ENCODE results near the gene RNU1-3.
"Not testable (repeated sequence)": the region's sequence is repeated elsewhere in the genome, so short reads cannot be mapped to it uniquely, and the experiment has no call there.

DNA sequence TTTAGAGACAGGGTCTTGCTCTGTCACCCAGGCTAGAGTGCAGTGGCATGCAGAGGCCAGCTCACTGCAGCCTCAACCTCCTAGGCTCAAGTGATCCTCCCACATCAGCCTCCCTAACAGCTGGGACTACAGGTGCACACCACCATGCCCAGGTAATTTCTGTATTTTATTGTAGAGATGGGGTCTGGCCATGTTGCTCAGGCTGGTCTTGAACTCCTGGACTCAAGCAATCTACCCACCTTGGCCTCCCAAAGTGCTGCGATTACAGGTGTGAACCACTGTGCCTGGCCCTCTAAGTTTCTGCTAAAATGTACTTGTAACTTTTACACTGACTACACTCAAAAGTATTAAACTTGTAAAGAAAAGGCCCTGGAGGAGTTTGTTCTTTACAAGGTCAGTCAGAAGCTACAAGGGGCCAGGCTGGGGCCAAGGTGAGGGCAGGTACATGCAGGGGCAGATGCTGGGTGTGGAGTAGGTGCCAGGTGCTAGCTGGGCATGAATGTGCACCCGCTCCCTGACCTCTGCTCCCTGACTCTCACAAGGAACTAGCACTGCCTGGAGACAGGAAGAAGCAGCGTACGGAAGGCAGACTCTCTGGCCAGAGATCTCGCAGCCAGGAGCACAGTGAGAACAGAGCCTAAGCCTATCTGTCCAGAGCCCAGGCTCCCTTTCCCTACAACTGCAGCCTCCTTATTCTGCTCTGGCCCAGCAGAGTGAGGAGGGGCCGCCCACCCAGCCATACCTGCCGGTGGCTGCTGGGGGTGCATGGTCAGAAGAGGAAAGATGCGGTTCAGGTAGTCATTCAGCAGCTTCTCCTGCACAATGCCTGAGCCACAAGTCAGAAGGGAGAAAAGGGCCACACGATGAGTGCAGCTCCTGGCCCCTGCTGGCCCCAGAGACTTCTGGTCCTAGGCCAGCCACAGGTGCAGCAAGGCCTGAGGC, 24.5 kb downstream of the RNU1-3 start:
- TF ChIP-seq, protein P1, sequence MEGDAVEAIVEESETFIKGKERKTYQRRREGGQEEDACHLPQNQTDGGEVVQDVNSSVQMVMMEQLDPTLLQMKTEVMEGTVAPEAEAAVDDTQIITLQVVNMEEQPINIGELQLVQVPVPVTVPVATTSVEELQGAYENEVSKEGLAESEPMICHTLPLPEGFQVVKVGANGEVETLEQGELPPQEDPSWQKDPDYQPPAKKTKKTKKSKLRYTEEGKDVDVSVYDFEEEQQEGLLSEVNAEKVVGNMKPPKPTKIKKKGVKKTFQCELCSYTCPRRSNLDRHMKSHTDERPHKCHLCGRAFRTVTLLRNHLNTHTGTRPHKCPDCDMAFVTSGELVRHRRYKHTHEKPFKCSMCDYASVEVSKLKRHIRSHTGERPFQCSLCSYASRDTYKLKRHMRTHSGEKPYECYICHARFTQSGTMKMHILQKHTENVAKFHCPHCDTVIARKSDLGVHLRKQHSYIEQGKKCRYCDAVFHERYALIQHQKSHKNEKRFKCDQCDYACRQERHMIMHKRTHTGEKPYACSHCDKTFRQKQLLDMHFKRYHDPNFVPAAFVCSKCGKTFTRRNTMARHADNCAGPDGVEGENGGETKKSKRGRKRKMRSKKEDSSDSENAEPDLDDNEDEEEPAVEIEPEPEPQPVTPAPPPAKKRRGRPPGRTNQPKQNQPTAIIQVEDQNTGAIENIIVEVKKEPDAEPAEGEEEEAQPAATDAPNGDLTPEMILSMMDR (conservative IDR thresholded peaks at IDR 0.05; ENCODE audit: low read depth, low read length): not testable (repeated sequence)
- TF ChIP-seq EZH2 (IDR thresholded peaks at IDR 0.05; ENCODE audit: borderline replicate concordance, low read depth, low read length, poor library complexity, severe bottlenecking): not testable (repeated sequence)
